ENCODE data around the gene ZNRF1. TPM values are rescaled to one million over a fixed set of nuclear protein-coding genes. Genes with fewer than 3 reads are reported as not detected.
A peak's percentile ranks its signal among the peaks of the same experiment; 100 is the strongest.

Gene ZNRF1
- total and polyA plus RNA-seq, 2 of the 13 experiments (the other 11 are each of a cell fraction or from before 2014, with no cell fraction given) = 43.9 to 58.7 TPM

DNA sequence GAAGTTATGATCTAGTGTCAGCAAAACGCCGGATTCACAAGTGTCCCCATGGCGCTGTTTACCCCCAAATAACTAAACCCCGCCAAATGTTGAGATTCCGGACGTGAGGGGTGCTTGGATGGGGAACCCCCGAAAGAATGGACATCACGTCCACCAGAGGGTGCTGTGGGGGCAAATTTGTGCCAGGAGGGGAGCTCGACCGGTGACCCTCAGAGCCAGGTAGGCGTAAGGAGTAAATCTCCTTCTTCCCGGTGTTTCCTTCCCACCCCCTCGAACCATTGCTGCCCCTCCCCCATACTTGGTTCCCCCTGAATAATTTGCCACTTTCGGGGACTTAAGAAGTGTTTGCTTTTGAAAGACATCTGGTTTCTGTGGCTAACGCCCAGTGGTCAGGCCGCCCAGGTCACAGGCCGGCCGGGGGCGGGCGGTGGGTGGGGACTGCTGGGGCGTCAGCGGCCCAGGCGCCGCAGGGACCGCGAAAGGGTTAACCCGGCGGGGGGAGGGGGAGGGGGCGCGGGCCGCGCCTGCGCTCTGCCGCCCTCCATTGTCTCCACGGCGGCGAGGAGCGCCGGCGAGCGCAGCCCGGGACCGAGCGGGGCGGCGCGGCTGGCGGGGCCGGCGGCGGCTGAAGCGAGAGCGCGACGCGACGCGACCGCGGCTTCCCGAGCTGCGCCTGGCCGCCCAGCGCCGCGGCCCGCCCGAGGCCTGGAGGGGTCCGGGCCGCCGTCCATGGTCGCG is at the start of gene ZNRF1 (continued):
- TF ChIP-seq FOXC1 (CRISPR knock-in tag; IDR thresholded peaks at IDR 0.05; ENCODE audit: borderline replicate concordance) (no peak), EEA1 (CRISPR knock-in tag; IDR thresholded peaks at IDR 0.05; ENCODE audit: borderline replicate concordance) (no peak), ZNF160 (CRISPR knock-in tag; IDR thresholded peaks at IDR 0.05) (peak; percentile 45; the same call in 1 of the 2 replicates), KDM6A (CRISPR knock-in tag; IDR thresholded peaks at IDR 0.05; ENCODE audit: low read depth) (no peak), ZNF557 (CRISPR knock-in tag; IDR thresholded peaks at IDR 0.05) (no peak; the same call in 1 of the 2 replicates), ZNF264 (CRISPR knock-in tag; IDR thresholded peaks at IDR 0.05) (peak; percentile 19), RNF2 (conservative IDR thresholded peaks at IDR 0.05; ENCODE audit: low read depth) (no peak), FOXK2 (IDR thresholded peaks at IDR 0.05) (no peak), DR1 (CRISPR knock-in tag; IDR thresholded peaks at IDR 0.05) (no peak), ZNF780A (CRISPR knock-in tag; IDR thresholded peaks at IDR 0.05) (no peak), TOE1 (CRISPR knock-in tag; IDR thresholded peaks at IDR 0.05) (0 out of 2 replicates have a peak, but pooled peaks have one; percentile 15), FOXK1 (CRISPR knock-in tag; IDR thresholded peaks at IDR 0.05; ENCODE audit: borderline replicate concordance, low read depth) (peak; percentile 23; the same call in 1 of the 2 replicates), KAT7 (CRISPR knock-in tag; IDR thresholded peaks at IDR 0.05; ENCODE audit: borderline replicate concordance) (no peak)
- TF ChIP-seq, protein P1, sequence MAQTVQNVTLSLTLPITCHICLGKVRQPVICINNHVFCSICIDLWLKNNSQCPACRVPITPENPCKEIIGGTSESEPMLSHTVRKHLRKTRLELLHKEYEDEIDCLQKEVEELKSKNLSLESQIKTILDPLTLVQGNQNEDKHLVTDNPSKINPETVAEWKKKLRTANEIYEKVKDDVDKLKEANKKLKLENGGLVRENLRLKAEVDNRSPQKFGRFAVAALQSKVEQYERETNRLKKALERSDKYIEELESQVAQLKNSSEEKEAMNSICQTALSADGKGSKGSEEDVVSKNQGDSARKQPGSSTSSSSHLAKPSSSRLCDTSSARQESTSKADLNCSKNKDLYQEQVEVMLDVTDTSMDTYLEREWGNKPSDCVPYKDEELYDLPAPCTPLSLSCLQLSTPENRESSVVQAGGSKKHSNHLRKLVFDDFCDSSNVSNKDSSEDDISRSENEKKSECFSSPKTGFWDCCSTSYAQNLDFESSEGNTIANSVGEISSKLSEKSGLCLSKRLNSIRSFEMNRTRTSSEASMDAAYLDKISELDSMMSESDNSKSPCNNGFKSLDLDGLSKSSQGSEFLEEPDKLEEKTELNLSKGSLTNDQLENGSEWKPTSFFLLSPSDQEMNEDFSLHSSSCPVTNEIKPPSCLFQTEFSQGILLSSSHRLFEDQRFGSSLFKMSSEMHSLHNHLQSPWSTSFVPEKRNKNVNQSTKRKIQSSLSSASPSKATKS (CRISPR knock-in tag; IDR thresholded peaks at IDR 0.05) = no peak
- TF ChIP-seq, protein P2, sequence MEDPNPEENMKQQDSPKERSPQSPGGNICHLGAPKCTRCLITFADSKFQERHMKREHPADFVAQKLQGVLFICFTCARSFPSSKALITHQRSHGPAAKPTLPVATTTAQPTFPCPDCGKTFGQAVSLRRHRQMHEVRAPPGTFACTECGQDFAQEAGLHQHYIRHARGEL (CRISPR knock-in tag; IDR thresholded peaks at IDR 0.05) = no peak
- TF ChIP-seq, protein P3, sequence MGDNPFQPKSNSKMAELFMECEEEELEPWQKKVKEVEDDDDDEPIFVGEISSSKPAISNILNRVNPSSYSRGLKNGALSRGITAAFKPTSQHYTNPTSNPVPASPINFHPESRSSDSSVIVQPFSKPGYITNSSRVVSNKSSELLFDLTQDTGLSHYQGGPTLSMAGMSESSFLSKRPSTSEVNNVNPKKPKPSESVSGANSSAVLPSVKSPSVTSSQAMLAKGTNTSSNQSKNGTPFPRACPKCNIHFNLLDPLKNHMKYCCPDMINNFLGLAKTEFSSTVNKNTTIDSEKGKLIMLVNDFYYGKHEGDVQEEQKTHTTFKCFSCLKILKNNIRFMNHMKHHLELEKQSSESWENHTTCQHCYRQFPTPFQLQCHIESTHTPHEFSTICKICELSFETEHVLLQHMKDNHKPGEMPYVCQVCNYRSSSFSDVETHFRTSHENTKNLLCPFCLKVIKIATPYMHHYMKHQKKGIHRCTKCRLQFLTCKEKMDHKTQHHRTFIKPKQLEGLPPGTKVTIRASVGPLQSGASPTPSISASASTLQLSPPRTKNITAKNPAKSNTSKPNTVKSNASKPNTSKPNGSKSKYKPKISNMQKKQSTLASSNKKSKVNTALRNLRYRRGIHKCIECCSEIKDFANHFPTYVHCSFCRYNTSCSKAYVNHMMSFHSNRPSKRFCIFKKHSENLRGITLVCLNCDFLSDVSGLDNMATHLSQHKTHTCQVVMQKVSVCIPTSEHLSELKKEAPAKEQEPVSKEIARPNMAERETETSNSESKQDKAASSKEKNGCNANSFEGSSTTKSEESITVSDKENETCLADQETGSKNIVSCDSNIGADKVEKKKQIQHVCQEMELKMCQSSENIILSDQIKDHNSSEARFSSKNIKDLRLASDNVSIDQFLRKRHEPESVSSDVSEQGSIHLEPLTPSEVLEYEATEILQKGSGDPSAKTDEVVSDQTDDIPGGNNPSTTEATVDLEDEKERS (CRISPR knock-in tag; IDR thresholded peaks at IDR 0.05) = peak; percentile 63; the same call in 1 of the 2 replicates
- TF ChIP-seq, protein P4, sequence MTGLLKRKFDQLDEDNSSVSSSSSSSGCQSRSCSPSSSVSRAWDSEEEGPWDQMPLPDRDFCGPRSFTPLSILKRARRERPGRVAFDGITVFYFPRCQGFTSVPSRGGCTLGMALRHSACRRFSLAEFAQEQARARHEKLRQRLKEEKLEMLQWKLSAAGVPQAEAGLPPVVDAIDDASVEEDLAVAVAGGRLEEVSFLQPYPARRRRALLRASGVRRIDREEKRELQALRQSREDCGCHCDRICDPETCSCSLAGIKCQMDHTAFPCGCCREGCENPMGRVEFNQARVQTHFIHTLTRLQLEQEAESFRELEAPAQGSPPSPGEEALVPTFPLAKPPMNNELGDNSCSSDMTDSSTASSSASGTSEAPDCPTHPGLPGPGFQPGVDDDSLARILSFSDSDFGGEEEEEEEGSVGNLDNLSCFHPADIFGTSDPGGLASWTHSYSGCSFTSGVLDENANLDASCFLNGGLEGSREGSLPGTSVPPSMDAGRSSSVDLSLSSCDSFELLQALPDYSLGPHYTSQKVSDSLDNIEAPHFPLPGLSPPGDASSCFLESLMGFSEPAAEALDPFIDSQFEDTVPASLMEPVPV (CRISPR knock-in tag; IDR thresholded peaks at IDR 0.05) = no peak
- TF ChIP-seq, protein P5, sequence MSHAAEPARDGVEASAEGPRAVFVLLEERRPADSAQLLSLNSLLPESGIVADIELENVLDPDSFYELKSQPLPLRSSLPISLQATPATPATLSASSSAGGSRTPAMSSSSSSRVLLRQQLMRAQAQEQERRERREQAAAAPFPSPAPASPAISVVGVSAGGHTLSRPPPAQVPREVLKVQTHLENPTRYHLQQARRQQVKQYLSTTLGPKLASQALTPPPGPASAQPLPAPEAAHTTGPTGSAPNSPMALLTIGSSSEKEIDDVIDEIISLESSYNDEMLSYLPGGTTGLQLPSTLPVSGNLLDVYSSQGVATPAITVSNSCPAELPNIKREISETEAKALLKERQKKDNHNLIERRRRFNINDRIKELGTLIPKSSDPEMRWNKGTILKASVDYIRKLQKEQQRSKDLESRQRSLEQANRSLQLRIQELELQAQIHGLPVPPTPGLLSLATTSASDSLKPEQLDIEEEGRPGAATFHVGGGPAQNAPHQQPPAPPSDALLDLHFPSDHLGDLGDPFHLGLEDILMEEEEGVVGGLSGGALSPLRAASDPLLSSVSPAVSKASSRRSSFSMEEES (CRISPR knock-in tag; IDR thresholded peaks at IDR 0.05) = no peak
- TF ChIP-seq, protein P6, sequence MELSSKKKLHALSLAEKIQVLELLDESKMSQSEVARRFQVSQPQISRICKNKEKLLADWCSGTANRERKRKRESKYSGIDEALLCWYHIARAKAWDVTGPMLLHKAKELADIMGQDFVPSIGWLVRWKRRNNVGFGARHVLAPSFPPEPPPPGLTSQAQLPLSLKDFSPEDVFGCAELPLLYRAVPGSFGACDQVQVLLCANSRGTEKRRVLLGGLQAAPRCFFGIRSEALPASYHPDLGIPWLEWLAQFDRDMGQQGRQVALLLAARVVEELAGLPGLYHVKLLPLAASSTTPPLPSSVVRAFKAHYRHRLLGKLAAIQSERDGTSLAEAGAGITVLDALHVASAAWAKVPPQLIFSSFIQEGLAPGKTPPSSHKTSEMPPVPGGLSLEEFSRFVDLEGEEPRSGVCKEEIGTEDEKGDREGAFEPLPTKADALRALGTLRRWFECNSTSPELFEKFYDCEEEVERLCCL (CRISPR knock-in tag; IDR thresholded peaks at IDR 0.05; ENCODE audit: borderline replicate concordance) = no peak

Data from HepG2 (cell line).